AG08395 (cell line): ENCODE measurements around the gene MSX2.

Experiments
- DNase-seq: peaks from one replicate; pipeline ENCODE4 v3.0.0; 2012; ENCODE audit warnings: mixed read lengths, low spot score

MSX2 gene

GRCh38 chr5:174724484-174725260, at the start of gene MSX2:
TSS of gene MSX2 (plus strand) at chr5:174724582. CDS start at chr5:174724660, 78 bp downstream.
- peak; percentile 97 for DNase-seq

GRCh38 chr5:174675110-174675509, 49.3 kb upstream of the MSX2 start:
- no peak for DNase-seq

- DNase-seq, result no peak
Observed at GRCh38 chr5:174675916-174676315, 48.5 kb upstream of the MSX2 start.

- DNase-seq, result no peak
Observed at GRCh38 chr5:174678107-174678506, 46.3 kb upstream of the MSX2 start.

- DNase-seq, result no peak
Observed at GRCh38 chr5:174680901-174681565, 43.3 kb upstream of the MSX2 start.

GRCh38 chr5:174687503-174687902, 36.9 kb upstream of the MSX2 start:
- no peak for DNase-seq

GRCh38 chr5:174688441-174689354, 35.7 kb upstream of the MSX2 start:
- no peak for DNase-seq

GRCh38 chr5:174690271-174690670, 34.1 kb upstream of the MSX2 start:
- no peak for DNase-seq

- no peak for DNase-seq
Observed at GRCh38 chr5:174692381-174692780, 32.0 kb upstream of the MSX2 start.

- DNase-seq, result no peak
Observed at GRCh38 chr5:174692982-174693422, 31.4 kb upstream of the MSX2 start.

- DNase-seq, result no peak
Observed at GRCh38 chr5:174693697-174694385, 30.5 kb upstream of the MSX2 start.

- no peak for DNase-seq
Observed at GRCh38 chr5:174694611-174695010, 29.8 kb upstream of the MSX2 start.

- DNase-seq, result no peak
Observed at GRCh38 chr5:174698156-174698555, 26.2 kb upstream of the MSX2 start.

GRCh38 chr5:174699131-174699530, 25.3 kb upstream of the MSX2 start:
- no peak for DNase-seq

- no peak for DNase-seq
Observed at GRCh38 chr5:174706997-174707572, 17.3 kb upstream of the MSX2 start.

GRCh38 chr5:174707671-174708070, 16.7 kb upstream of the MSX2 start:
- no peak for DNase-seq

- no peak for DNase-seq
Observed at GRCh38 chr5:174708476-174709207, 15.7 kb upstream of the MSX2 start.

- DNase-seq, result no peak
Observed at GRCh38 chr5:174714751-174715150, 9.6 kb upstream of the MSX2 start.

- DNase-seq, result no peak
Observed at GRCh38 chr5:174715804-174716203, 8.6 kb upstream of the MSX2 start.

- DNase-seq, result no peak
Observed at GRCh38 chr5:174717826-174718455, 6.4 kb upstream of the MSX2 start.
